Measurements from ENCODE around the gene KIF13A. TPM values are rescaled to one million over a fixed set of nuclear protein-coding genes. Genes with fewer than 3 reads are reported as not detected.

Gene KIF13A
- total and polyA plus RNA-seq, 12 donors: 17.4 to 91.6 (median 52.3) TPM

- H3K4me1 ChIP-seq (replicated peaks in 1 of 2): no peaks in the 10 kb centered on the region
- intact Hi-C loops (cut with DNase I): loop anchor here in 1 of 2 donors (10.0 kb wide), 1 partner anchor 206 kb away; no protein-coding TSS in a partner anchor
Observed at GRCh38 chr6:17790489-17790888, 196.9 kb downstream of the KIF13A start.

DNA sequence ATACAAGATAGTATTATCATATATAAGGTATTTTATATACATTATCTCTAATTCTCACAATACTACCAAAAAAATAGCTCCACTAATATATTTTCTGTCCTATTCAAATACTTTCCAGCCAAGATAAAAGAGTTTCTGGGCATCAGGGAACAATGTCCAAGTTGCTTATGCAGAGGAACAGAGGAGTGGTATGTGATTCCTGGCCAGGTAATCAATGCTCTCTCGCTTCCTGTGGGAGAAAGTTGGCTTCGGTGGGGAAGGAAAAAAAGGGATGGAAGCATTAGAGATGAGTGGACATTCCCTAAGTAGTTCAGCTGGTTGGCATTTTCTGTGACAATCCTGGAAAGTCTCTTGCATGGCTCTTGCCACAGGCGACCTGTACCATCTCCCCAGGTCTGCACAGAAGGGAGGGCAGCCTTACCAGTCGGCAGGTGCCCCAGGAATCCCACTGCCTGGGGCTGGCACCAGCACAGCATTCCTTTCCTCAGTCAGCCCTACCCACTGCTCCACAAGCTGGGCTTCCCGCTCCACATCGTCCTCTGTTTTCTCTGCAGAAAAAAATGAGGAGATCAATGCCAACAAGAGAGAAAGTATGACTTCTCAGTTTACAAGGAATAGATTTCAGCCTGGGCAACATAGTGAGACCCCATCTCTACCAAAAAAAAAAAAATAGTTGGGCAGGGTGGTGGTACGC lies 202.2 kb downstream of the KIF13A start:
- Histone ChIP-seq H3K27me3 (no peaks in the 10 kb centered on the region), H3K4me3 (no peak overlapping the region), H3K4me1 (replicated peaks in 1 of 2) (no peaks in the 10 kb centered on the region), H3K27ac (no peak overlapping the region), H3K36me3 (replicated peaks in 1 of 2) (peaks cover 0 to 57% of the 10 kb centered on the region in 2 donors), H3K9me3 (replicated peaks in 1 of 3) (no peaks in the 10 kb centered on the region)
- DNase-seq: no peak
- 90 to 96% (median 94%) methylated on average over 7 of the region's 7 CpGs for WGBS, 4 donors
- no peak for TF ChIP-seq POLR2A (IDR thresholded peaks at IDR 0.05)
- TF ChIP-seq CTCF (IDR thresholded peaks at IDR 0.05): no peak
- intact Hi-C loops (cut with DNase I): no loop called here

More at GRCh38 chr6:17790489-17790888, 196.9 kb downstream of the KIF13A start:
- H3K27ac ChIP-seq: no peak overlapping the region
- H3K36me3 ChIP-seq (replicated peaks in 1 of 2): peaks cover 0 to 50% of the 10 kb centered on the region in 2 donors
- no peaks in the 10 kb centered on the region for H3K27me3 ChIP-seq
- H3K4me3 ChIP-seq: no peak overlapping the region
- no peak for DNase-seq
- H3K9me3 ChIP-seq (replicated peaks in 1 of 3): no peaks in the 10 kb centered on the region
- TF ChIP-seq CTCF (IDR thresholded peaks at IDR 0.05) (no peak), POLR2A (IDR thresholded peaks at IDR 0.05) (no peak)

GRCh38 chr6:17780061-17780460 lies 207.4 kb downstream of the KIF13A start:
- H3K36me3 ChIP-seq (replicated peaks in 1 of 2): peaks cover 0 to 76% of the 10 kb centered on the region in 2 donors
- intact Hi-C loops (cut with DNase I): no loop called here

DNA sequence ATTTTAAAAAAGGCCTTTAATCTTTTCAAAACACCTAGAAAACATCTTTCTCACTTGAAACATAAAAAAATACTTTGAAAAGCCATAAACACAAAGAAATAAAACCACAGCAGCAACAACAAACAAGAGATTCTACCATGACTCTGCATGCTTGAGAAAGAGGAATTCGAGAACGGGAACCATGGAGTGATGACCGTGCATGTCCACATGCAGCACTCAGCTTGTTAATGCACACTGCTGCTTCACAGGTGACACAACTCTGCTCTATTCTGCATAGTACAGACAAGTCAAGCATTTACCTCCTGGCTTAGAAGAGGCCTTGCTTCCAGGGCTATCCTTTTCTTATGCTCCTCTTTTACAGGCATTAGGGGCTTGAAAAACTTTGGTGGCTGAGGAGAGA lies 215.8 kb downstream of the KIF13A start:
- no peak for DNase-seq
- peaks cover 0 to 68% of the 10 kb centered on the region in 2 donors for H3K36me3 ChIP-seq (replicated peaks in 1 of 2)
- no peaks in the 10 kb centered on the region for H3K4me1 ChIP-seq (replicated peaks in 1 of 2)
- H3K27me3 ChIP-seq: no peaks in the 10 kb centered on the region
- no peaks in the 10 kb centered on the region for H3K9me3 ChIP-seq (replicated peaks in 1 of 3)
- WGBS, 4 donors: 74 to 90% (median 76%) methylated on average over 3 of the region's 3 CpGs
- H3K4me3 ChIP-seq: no peak overlapping the region
- no peak overlapping the region for H3K27ac ChIP-seq
- TF ChIP-seq CTCF (IDR thresholded peaks at IDR 0.05) (no peak), POLR2A (IDR thresholded peaks at IDR 0.05) (no peak)
- intact Hi-C loops (cut with DNase I): no loop called here

More at GRCh38 chr6:17780061-17780460, 207.4 kb downstream of the KIF13A start:
- WGBS, 4 donors: 87 to 100% (median 89%) methylated on average over 2 of the region's 2 CpGs
- no peak for DNase-seq
- TF ChIP-seq POLR2A (IDR thresholded peaks at IDR 0.05): no peak
- no peak for TF ChIP-seq CTCF (IDR thresholded peaks at IDR 0.05)
- no peak overlapping the region for H3K27ac ChIP-seq
- H3K4me3 ChIP-seq: no peak overlapping the region
- no peaks in the 10 kb centered on the region for H3K4me1 ChIP-seq (replicated peaks in 1 of 2)
- no peaks in the 10 kb centered on the region for H3K9me3 ChIP-seq (replicated peaks in 1 of 3)
- no peaks in the 10 kb centered on the region for H3K27me3 ChIP-seq
